Measurements from ENCODE around the gene TMCC1.

TMCC1 gene

GRCh38 chr3:129747992-129748391, 145.5 kb downstream of the TMCC1 start:
- TF ChIP-seq, protein P1, sequence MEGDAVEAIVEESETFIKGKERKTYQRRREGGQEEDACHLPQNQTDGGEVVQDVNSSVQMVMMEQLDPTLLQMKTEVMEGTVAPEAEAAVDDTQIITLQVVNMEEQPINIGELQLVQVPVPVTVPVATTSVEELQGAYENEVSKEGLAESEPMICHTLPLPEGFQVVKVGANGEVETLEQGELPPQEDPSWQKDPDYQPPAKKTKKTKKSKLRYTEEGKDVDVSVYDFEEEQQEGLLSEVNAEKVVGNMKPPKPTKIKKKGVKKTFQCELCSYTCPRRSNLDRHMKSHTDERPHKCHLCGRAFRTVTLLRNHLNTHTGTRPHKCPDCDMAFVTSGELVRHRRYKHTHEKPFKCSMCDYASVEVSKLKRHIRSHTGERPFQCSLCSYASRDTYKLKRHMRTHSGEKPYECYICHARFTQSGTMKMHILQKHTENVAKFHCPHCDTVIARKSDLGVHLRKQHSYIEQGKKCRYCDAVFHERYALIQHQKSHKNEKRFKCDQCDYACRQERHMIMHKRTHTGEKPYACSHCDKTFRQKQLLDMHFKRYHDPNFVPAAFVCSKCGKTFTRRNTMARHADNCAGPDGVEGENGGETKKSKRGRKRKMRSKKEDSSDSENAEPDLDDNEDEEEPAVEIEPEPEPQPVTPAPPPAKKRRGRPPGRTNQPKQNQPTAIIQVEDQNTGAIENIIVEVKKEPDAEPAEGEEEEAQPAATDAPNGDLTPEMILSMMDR (IDR thresholded peaks at IDR 0.05; ENCODE audit: low read depth, low read length, missing control alignments) = no peak
- DNase-seq (ENCODE audit: low read depth) = no peak
- H3K4me3 ChIP-seq (ENCODE audit: low read depth, low read length) = no peak overlapping the region

GRCh38 chr3:129747136-129747535, 146.4 kb downstream of the TMCC1 start:
- H3K4me3 ChIP-seq (ENCODE audit: low read depth, low read length) = no peak overlapping the region
- no peak for DNase-seq (ENCODE audit: low read depth)
- TF ChIP-seq, protein P1 (IDR thresholded peaks at IDR 0.05; ENCODE audit: low read depth, low read length, missing control alignments) = no peak

DNA sequence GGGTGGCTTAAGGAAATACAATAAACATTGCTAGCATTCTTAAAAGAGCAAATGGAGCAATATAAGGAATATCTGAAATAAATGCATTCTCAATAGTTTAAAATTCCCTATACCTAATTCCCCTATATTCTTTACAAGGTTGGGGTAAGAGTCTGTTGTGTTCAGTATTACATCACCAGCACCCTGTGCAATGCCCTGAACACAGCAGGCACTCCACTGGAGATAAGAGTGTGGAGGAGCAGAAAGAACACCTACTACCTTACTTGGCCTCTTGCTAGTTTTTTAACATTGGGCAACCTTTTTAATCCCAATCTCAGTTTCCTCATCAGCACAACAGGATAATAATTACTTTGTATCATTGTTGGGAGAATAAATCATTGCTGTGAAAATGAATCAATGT, 146.9 kb downstream of the TMCC1 start:
- no peak for DNase-seq (ENCODE audit: low read depth)

DNA sequence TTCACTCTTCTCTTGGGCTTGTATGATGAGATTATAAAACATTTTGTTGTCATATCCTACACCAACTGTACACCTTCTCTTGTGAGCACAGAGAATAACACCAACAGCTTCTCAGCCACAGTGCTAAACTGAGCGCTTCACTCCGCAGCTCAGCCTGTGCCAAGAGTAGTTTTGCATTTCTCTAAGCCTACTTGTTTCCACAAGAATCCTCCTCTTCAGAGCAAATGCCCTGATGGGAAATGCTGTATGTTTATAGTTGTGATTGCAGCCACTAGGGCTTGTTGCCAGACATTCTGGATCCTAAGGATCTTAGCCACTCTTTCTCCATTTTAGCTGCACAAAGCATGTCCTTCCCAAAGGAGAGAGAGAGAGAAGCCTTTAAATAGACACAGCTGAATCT, 148.3 kb downstream of the TMCC1 start:
- DNase-seq (ENCODE audit: low read depth) = no peak
- TF ChIP-seq, protein P1 (IDR thresholded peaks at IDR 0.05; ENCODE audit: low read depth, low read length, missing control alignments) = no peak

More for the DNA sequence above, 146.9 kb downstream of the TMCC1 start:
- TF ChIP-seq, protein P1 (IDR thresholded peaks at IDR 0.05; ENCODE audit: low read depth, low read length, missing control alignments) = no peak
- H3K4me3 ChIP-seq (ENCODE audit: low read depth, low read length) = no peak overlapping the region

GRCh38 chr3:129741794-129742193, 151.7 kb downstream of the TMCC1 start:
- no peak overlapping the region for H3K4me3 ChIP-seq (ENCODE audit: low read depth, low read length)
- TF ChIP-seq, protein P1 (IDR thresholded peaks at IDR 0.05; ENCODE audit: low read depth, low read length, missing control alignments) = no peak
- DNase-seq (ENCODE audit: low read depth) = no peak

More for the DNA sequence above, 148.3 kb downstream of the TMCC1 start:
- no peak overlapping the region for H3K4me3 ChIP-seq (ENCODE audit: low read depth, low read length)

- no peak overlapping the region for H3K4me3 ChIP-seq (ENCODE audit: low read depth, low read length)
- TF ChIP-seq, protein P1 (IDR thresholded peaks at IDR 0.05; ENCODE audit: low read depth, low read length, missing control alignments) = no peak
- DNase-seq (ENCODE audit: low read depth) = no peak
Measured at GRCh38 chr3:129740090-129740489, 153.4 kb downstream of the TMCC1 start.

GRCh38 chr3:129739634-129740033, 153.9 kb downstream of the TMCC1 start:
- no peak overlapping the region for H3K4me3 ChIP-seq (ENCODE audit: low read depth, low read length)
- TF ChIP-seq, protein P1 (IDR thresholded peaks at IDR 0.05; ENCODE audit: low read depth, low read length, missing control alignments) = no peak
- no peak for DNase-seq (ENCODE audit: low read depth)
